Measurements from ENCODE around the gene RASA4B. TPM values are rescaled to one million over a fixed set of nuclear protein-coding genes. Genes with fewer than 3 reads are reported as not detected.
A peak's percentile ranks its signal among the peaks of the same experiment; 100 is the strongest.

RASA4B gene
- total RNA-seq, 2 donors from 2014 or later: 21.8 to 23.9 TPM

GRCh38 chr7:102450242-102450641 is 67.3 kb downstream of the RASA4B start:
- Mint-ChIP-seq H3K27ac (peak overlapping the region in 1 of 2 donors; percentile 66), H3K36me3 (no peaks in the 10 kb centered on the region), H3K9me3 (no peaks in the 10 kb centered on the region)
- ATAC-seq (peak; percentile 71 to 85), DNase-seq (ENCODE audit: low spot score in 2 of 2) (no peak)

- ATAC-seq (no peak), DNase-seq (ENCODE audit: low spot score in 2 of 2) (no peak)
- H3K27ac Mint-ChIP-seq: no peak overlapping the region
- no peaks in the 10 kb centered on the region for H3K9me3 Mint-ChIP-seq
- no peaks in the 10 kb centered on the region for H3K36me3 Mint-ChIP-seq
Observed at GRCh38 chr7:102449136-102449535, 68.4 kb downstream of the RASA4B start.

GRCh38 chr7:102447311-102447710 is 70.3 kb downstream of the RASA4B start:
- H3K27ac Mint-ChIP-seq: peak overlapping the region in 1 of 2 donors; percentile 76
- no peaks in the 10 kb centered on the region for H3K36me3 Mint-ChIP-seq
- ATAC-seq (no peak), DNase-seq (ENCODE audit: low spot score in 2 of 2) (no peak)
- H3K9me3 Mint-ChIP-seq: no peaks in the 10 kb centered on the region

- DNase-seq (ENCODE audit: low spot score in 2 of 2): no peak
- H3K9me3 Mint-ChIP-seq: no peaks in the 10 kb centered on the region
- no peak for ATAC-seq
- H3K27ac Mint-ChIP-seq: peak overlapping the region in 1 of 2 donors; percentile 76
- H3K36me3 Mint-ChIP-seq: no peaks in the 10 kb centered on the region
Observed at GRCh38 chr7:102446387-102447156, 71.0 kb downstream of the RASA4B start.

- Mint-ChIP-seq H3K36me3 (no peaks in the 10 kb centered on the region), H3K9me3 (no peaks in the 10 kb centered on the region), H3K27ac (peak overlapping the region; percentile 76 to 80)
- DNase-seq (ENCODE audit: low spot score in 2 of 2) (no peak), ATAC-seq (no peak)
Observed at GRCh38 chr7:102445674-102446071, 71.9 kb downstream of the RASA4B start.

- DNase-seq (ENCODE audit: low spot score in 2 of 2) (no peak), ATAC-seq (no peak)
- peak overlapping the region; percentile 61 to 76 for H3K27ac Mint-ChIP-seq
- H3K9me3 Mint-ChIP-seq: no peaks in the 10 kb centered on the region
- no peaks in the 10 kb centered on the region for H3K36me3 Mint-ChIP-seq
Observed at GRCh38 chr7:102444961-102445673, 72.5 kb downstream of the RASA4B start.

- DNase-seq (ENCODE audit: low spot score in 2 of 2): no peak
- no peak overlapping the region for H3K27ac Mint-ChIP-seq
- ATAC-seq: no peak
- H3K9me3 Mint-ChIP-seq: no peaks in the 10 kb centered on the region
- H3K36me3 Mint-ChIP-seq: no peaks in the 10 kb centered on the region
Observed at GRCh38 chr7:102439963-102440795, 77.4 kb downstream of the RASA4B start.

- Mint-ChIP-seq H3K27ac (peak overlapping the region; percentile 29 to 50), H3K9me3 (no peaks in the 10 kb centered on the region), H3K36me3 (peaks cover 0 to 8% of the 10 kb centered on the region in 2 donors)
- ATAC-seq (no peak), DNase-seq (ENCODE audit: low spot score in 2 of 2) (no peak)
Observed at GRCh38 chr7:102436118-102436517, 81.5 kb downstream of the RASA4B start.

- no peak for DNase-seq (ENCODE audit: low spot score in 2 of 2)
Observed at GRCh38 chr7:102434039-102434486, 83.5 kb downstream of the RASA4B start.

GRCh38 chr7:102433219-102434038 is 84.1 kb downstream of the RASA4B start, which contains the start of gene ORAI2:
Gene ORAI2 (plus strand): TSS chr7:102433575. CDS start chr7:102438957, 5,382 bp downstream.
- Mint-ChIP-seq H3K36me3 (peaks cover under 1 to 8% of the 10 kb centered on the region in 2 donors), H3K9me3 (no peaks in the 10 kb centered on the region), H3K27ac (peak within 1 kb of the TSS; percentile 81 to 86)
- ATAC-seq (peak; percentile 73 to 77), DNase-seq (ENCODE audit: low spot score in 2 of 2) (peak; percentile 85 to 86)

More at GRCh38 chr7:102434039-102434486, 83.5 kb downstream of the RASA4B start:
- no peaks in the 10 kb centered on the region for H3K9me3 Mint-ChIP-seq
- ATAC-seq: peak; percentile 13 to 29
- peak overlapping the region; percentile 72 to 86 for H3K27ac Mint-ChIP-seq
- peaks cover 0 to 8% of the 10 kb centered on the region in 2 donors for H3K36me3 Mint-ChIP-seq

Other genes with a start within 250 kb of the RASA4B start
- gene SH2B2, start 230.9 kb downstream of the RASA4B start, total RNA-seq: 1 to 10 TPM in 1 of 2 donors, under 1 TPM in 1; 0.84 to 6.3 TPM
- not detected for gene SPDYE6, start 161.3 kb downstream of the RASA4B start, total RNA-seq
- gene PRKRIP1, start 121.4 kb downstream of the RASA4B start, total RNA-seq: 10 to 100 TPM; 22.9 to 42.3 TPM
- gene ORAI2, start 84.2 kb downstream of the RASA4B start, total RNA-seq: 10 to 100 TPM; 25.8 to 26.7 TPM
- 1 to 10 TPM; 8.2 to 9.3 TPM for gene ALKBH4, start 52.9 kb downstream of the RASA4B start, total RNA-seq
- gene LRWD1, start 52.8 kb downstream of the RASA4B start, total RNA-seq: 10 to 100 TPM; 11.6 to 12.5 TPM
- 10 to 100 TPM; 56.9 to 79.6 TPM for gene POLR2J, start 38.9 kb downstream of the RASA4B start, total RNA-seq
- gene UPK3BL2, start 25.9 kb upstream of the RASA4B start, total RNA-seq: 10 to 100 TPM; 23.3 to 26.0 TPM
- gene SPDYE2, start 33.4 kb upstream of the RASA4B start, total RNA-seq: not detected
- gene POLR2J3, start 54.8 kb upstream of the RASA4B start, total RNA-seq: 10 to 100 TPM; 68.5 to 69.1 TPM
- gene RASA4, start 99.0 kb upstream of the RASA4B start, total RNA-seq: 10 to 100 TPM; 47.8 to 79.4 TPM
- gene UPK3BL1, start 125.0 kb upstream of the RASA4B start, total RNA-seq: 10 to 100 TPM; 38.5 to 43.4 TPM
- not detected for gene SPDYE2B, start 132.5 kb upstream of the RASA4B start, total RNA-seq
- 10 to 100 TPM; 18.1 to 20.9 TPM for gene POLR2J2, start 153.9 kb upstream of the RASA4B start, total RNA-seq
- 1 to 10 TPM; 5.7 to 9.2 TPM for gene FAM185A, start 231.2 kb upstream of the RASA4B start, total RNA-seq

Measured in activated naive CD4-positive, alpha-beta T cell treated with anti-CD3 and anti-CD28 coated beads, Interleukin-2, amount 50 U/mL, for 72 hours (primary cell).